Fibroblast of mammary gland (primary cell): ENCODE data around the gene KCP.

Experiments used
- DNase-seq: peaks from one replicate; pipeline ENCODE4 v3.0.0-alpha.2; 2010; ENCODE audit warnings: low read depth
- H3K4me3 ChIP-seq: 2 replicates; pipeline ENCODE4 v1.5.1; 2011; ENCODE audit warnings: low read depth, mild to moderate bottlenecking, low read length, moderate library complexity; ENCODE audit not compliant: control insufficient read depth
- CTCF ChIP-seq: conservative IDR thresholded peaks from 2 replicates; pipeline ENCODE4 v1.5.1; 2011; ENCODE audit warnings: low read depth, low read length, inconsistent platforms; ENCODE audit not compliant: control insufficient read depth, insufficient read depth

KCP gene

GRCh38 chr7:128923411-128923800 is 12.9 kb upstream of the KCP start:
- TF ChIP-seq CTCF, result no peak
- no peak overlapping the region for H3K4me3 ChIP-seq
- no peak for DNase-seq

DNA sequence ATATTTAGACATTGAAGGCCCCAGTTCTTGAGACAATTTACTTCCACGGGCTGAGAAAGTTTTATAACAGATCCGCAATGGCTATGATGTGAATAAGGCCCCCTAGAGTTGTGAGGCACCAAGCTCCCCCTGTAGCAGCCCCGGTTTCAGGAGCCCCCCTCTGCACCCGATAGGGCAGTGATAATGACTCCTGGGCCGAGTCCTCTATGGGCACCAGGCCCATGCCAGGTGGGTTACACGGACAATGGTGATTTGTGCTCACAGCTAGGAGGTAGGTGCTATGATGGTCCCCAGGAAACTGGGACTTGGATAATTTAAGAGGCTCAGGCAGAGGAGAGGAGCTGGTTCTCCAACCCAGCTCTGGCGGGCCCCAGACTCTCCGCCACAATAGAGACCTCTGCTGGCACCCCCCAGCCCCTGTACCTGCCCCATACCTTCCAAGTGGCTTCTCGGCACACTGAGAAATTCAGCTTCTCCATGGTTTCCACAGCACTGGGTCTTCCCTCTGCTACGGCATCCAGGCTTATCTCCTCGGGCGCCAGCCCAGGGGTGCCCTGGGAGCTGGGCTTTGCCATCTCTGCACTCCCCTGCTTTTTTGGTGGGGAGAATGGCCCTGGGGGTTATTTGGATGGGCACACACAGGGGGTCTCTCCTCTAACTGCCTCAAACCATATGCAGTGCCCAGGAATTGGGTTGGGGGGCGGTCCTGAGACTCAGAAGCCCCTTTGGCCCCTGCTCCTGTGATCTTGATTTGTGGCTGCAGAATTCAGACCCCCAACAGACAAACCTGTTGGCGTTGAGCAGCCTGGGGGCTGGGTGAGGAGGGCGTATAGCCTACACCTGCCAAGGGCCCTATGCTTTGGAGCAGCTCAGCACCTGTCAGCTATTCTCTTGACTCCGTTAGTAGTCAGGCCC is 12.2 kb upstream of the KCP start:
- no peak for DNase-seq
- no peak for TF ChIP-seq CTCF
- no peak overlapping the region for H3K4me3 ChIP-seq

GRCh38 chr7:128921866-128922440 is 11.4 kb upstream of the KCP start:
- no peak for TF ChIP-seq CTCF
- DNase-seq, result no peak
- H3K4me3 ChIP-seq, result no peak overlapping the region

- TF ChIP-seq CTCF, result no peak
- no peak overlapping the region for H3K4me3 ChIP-seq
- no peak for DNase-seq
Observed at GRCh38 chr7:128920913-128921582, 10.5 kb upstream of the KCP start.

GRCh38 chr7:128919881-128920799 is 9.6 kb upstream of the KCP start:
- no peak for DNase-seq
- no peak for TF ChIP-seq CTCF
- no peak overlapping the region for H3K4me3 ChIP-seq

GRCh38 chr7:128919241-128919640 is 8.7 kb upstream of the KCP start:
- no peak for TF ChIP-seq CTCF
- DNase-seq, result no peak
- no peak overlapping the region for H3K4me3 ChIP-seq
